ENCODE measurements around the gene GNB2. TPM values are rescaled to one million over a fixed set of nuclear protein-coding genes. Genes with fewer than 3 reads are reported as not detected.
"Not testable (repeated sequence)": the region's sequence is repeated elsewhere in the genome, so short reads cannot be mapped to it uniquely, and the experiment has no call there.

Gene GNB2
- total RNA-seq, 2 donors from 2014 or later: 292 to 312 TPM

GRCh38 chr7:100714725-100715124 is 41.2 kb downstream of the GNB2 start:
- Histone ChIP-seq H3K4me3 (no peak overlapping the region), H3K9ac (ENCODE audit: low read depth in 2 of 2, low read length in 2 of 2) (no peak overlapping the region), H3K4me1 (no peaks in the 10 kb centered on the region), H3K9me3 (no peaks in the 10 kb centered on the region), H3K27me3 (no peaks in the 10 kb centered on the region), H3K27ac (no peak overlapping the region), H3K36me3 (no peaks in the 10 kb centered on the region)
- no peak for DNase-seq
- intact Hi-C loops (cut with DNase I): no loop called here
- TF ChIP-seq CTCF (IDR thresholded peaks at IDR 0.05): no peak

- H3K4me1 ChIP-seq; H3K4me3 ChIP-seq; DNase-seq; H3K36me3 ChIP-seq; H3K27ac ChIP-seq; H3K9me3 ChIP-seq; H3K9ac ChIP-seq (ENCODE audit: low read depth in 2 of 2, low read length in 2 of 2); intact Hi-C loops (cut with DNase I): not testable (repeated sequence)
- peaks cover 19% of the 10 kb centered on the region for H3K27me3 ChIP-seq
Measured at GRCh38 chr7:100717073-100717472, 43.5 kb downstream of the GNB2 start.

- Histone ChIP-seq H3K4me3 (no peak overlapping the region), H3K27ac (no peak overlapping the region), H3K36me3 (no peaks in the 10 kb centered on the region), H3K27me3 (peaks cover 23% of the 10 kb centered on the region), H3K9ac (ENCODE audit: low read depth in 2 of 2, low read length in 2 of 2) (no peak overlapping the region), H3K9me3 (no peaks in the 10 kb centered on the region), H3K4me1 (no peaks in the 10 kb centered on the region)
- intact Hi-C loops (cut with DNase I): no loop called here
- no peak for DNase-seq
- TF ChIP-seq CTCF (IDR thresholded peaks at IDR 0.05): no peak
Measured at GRCh38 chr7:100719523-100720278, 46.2 kb downstream of the GNB2 start.

GRCh38 chr7:100720279-100720670 is 46.7 kb downstream of the GNB2 start, which contains the start of gene EPO:
TSS of gene EPO (plus strand) at chr7:100720468. CDS start at chr7:100720981, 513 bp downstream.
- no peak for TF ChIP-seq CTCF (IDR thresholded peaks at IDR 0.05)
- Histone ChIP-seq H3K27ac (no peak within 1 kb of the TSS), H3K4me1 (no peaks in the 10 kb centered on the region), H3K9ac (ENCODE audit: low read depth in 2 of 2, low read length in 2 of 2) (no peak within 1 kb of the TSS), H3K27me3 (peaks cover 23% of the 10 kb centered on the region), H3K9me3 (no peaks in the 10 kb centered on the region), H3K4me3 (no peak within 1 kb of the TSS), H3K36me3 (no peaks in the 10 kb centered on the region)
- intact Hi-C loops (cut with DNase I): no loop called here
- DNase-seq: no peak

- Histone ChIP-seq H3K27me3 (peaks cover 23% of the 10 kb centered on the region), H3K4me1 (peaks cover 5% of the 10 kb centered on the region), H3K9ac (ENCODE audit: low read depth in 2 of 2, low read length in 2 of 2) (no peak overlapping the region), H3K27ac (no peak overlapping the region), H3K9me3 (no peaks in the 10 kb centered on the region), H3K4me3 (no peak overlapping the region), H3K36me3 (no peaks in the 10 kb centered on the region)
- TF ChIP-seq CTCF (IDR thresholded peaks at IDR 0.05): no peak
- DNase-seq: no peak
- intact Hi-C loops (cut with DNase I): no loop called here
Measured at GRCh38 chr7:100720671-100721504, 47.3 kb downstream of the GNB2 start.

- TF ChIP-seq CTCF (IDR thresholded peaks at IDR 0.05): no peak
- H3K4me1 ChIP-seq: peaks cover 5% of the 10 kb centered on the region
- no peaks in the 10 kb centered on the region for H3K9me3 ChIP-seq
- no peak for DNase-seq
- H3K27ac ChIP-seq: no peak overlapping the region
- no peak overlapping the region for H3K9ac ChIP-seq (ENCODE audit: low read depth in 2 of 2, low read length in 2 of 2)
- intact Hi-C loops (cut with DNase I): no loop called here
- H3K4me3 ChIP-seq: no peak overlapping the region
- no peaks in the 10 kb centered on the region for H3K36me3 ChIP-seq
- peaks cover 23% of the 10 kb centered on the region for H3K27me3 ChIP-seq
Measured at GRCh38 chr7:100721505-100721812, 47.9 kb downstream of the GNB2 start.
